ENCODE measurements around the gene CXXC5. TPM values are rescaled to one million over a fixed set of nuclear protein-coding genes. Genes with fewer than 3 reads are reported as not detected.
"Not testable (repeated sequence)": the region's sequence is repeated elsewhere in the genome, so short reads cannot be mapped to it uniquely, and the experiment has no call there.

CXXC5 gene
- total and polyA plus RNA-seq, 9 of the 15 experiments (the other 6 are each of a cell fraction or from before 2014, with no cell fraction given), result 1.9 to 123 (median 45.8) TPM

GRCh38 chr5:139726248-139726647, 78.1 kb downstream of the CXXC5 start:
- Histone ChIP-seq H4K20me1 (replicated peaks; ENCODE audit: control insufficient read depth, insufficient read depth, low read length) (no peaks in the 10 kb centered on the region), H3K4me2 (ENCODE audit: insufficient read depth, low read length) (no peak overlapping the region), H3K79me2 (ENCODE audit: control insufficient read depth, insufficient read depth, low read length) (no peaks in the 10 kb centered on the region), H3K9me1 (ENCODE audit: control insufficient read depth, insufficient read depth, low read length) (no peaks in the 10 kb centered on the region), H2AFZ (ENCODE audit: low read depth, low read length) (no peak overlapping the region), H3K4me1 (replicated peaks in 1 of 2; ENCODE audit: control insufficient read depth in 2 of 2, insufficient read depth in 2 of 2, low read length in 2 of 2) (peaks cover 3 to 8% of the 10 kb centered on the region in 2 experiments; a peak in 3 of 5 replicates), H3K27ac (ENCODE audit: extremely low read depth, low read depth, low read length) (no peak overlapping the region), H3K27me3 (ENCODE audit: control insufficient read depth in 2 of 2, insufficient read depth in 2 of 2, low read length in 2 of 2) (no peaks in the 10 kb centered on the region; a peak in 1 of 5 replicates), H3K9me3 (replicated peaks; ENCODE audit: control insufficient read depth, insufficient read depth, low read depth, low read length) (no peaks in the 10 kb centered on the region), H3K9ac (ENCODE audit: insufficient read depth in 1 of 2, low read depth in 2 of 2, low read length in 2 of 2) (no peak overlapping the region), H3K4me3 (no peak overlapping the region), H3K36me3 (ENCODE audit: control insufficient read depth, insufficient read depth, low read length) (no peaks in the 10 kb centered on the region)
- 24% methylated on average over 3 of the region's 3 CpGs for WGBS (ENCODE audit: insufficient coverage, low coverage, missing lambda C conversion rate)
- DNase-seq (ENCODE audit: extremely low read depth in 1 of 4, low spot score in 3 of 4) (peak in 1 of 4 experiments; percentile 35), FAIRE-seq (no peak), ATAC-seq (peak; percentile 46; the same call in 2 of the 3 replicates)
- no TSS peak for BruUV-seq (replicated peaks)
- ChIA-PET CTCF (ENCODE audit: low intra/inter-chr PET ratio) (no interaction called here), POLR2A (no interaction called here)
- in situ Hi-C loops (cut with MboI), result no loop called here
- TF ChIP-seq PCBP1 (IDR thresholded peaks at IDR 0.05; ENCODE audit: low read depth, low read length, poor library complexity, severe bottlenecking) (no peak), NFIC (IDR thresholded peaks at IDR 0.05) (peak; percentile 67)
- intact Hi-C loops (cut with micrococcal nuclease), result no loop called here

GRCh38 chr5:139727615-139728014, 79.5 kb downstream of the CXXC5 start:
- H3K27me3 ChIP-seq (ENCODE audit: control insufficient read depth in 2 of 2, insufficient read depth in 2 of 2, low read length in 2 of 2); H3K9ac ChIP-seq (ENCODE audit: insufficient read depth in 1 of 2, low read depth in 2 of 2, low read length in 2 of 2); intact Hi-C loops (cut with micrococcal nuclease); H3K27ac ChIP-seq (ENCODE audit: extremely low read depth, low read depth, low read length); H3K4me1 ChIP-seq (replicated peaks in 1 of 2; ENCODE audit: control insufficient read depth in 2 of 2, insufficient read depth in 2 of 2, low read length in 2 of 2); H3K4me2 ChIP-seq (ENCODE audit: insufficient read depth, low read length); H2AFZ ChIP-seq (ENCODE audit: low read depth, low read length); H3K4me3 ChIP-seq; BruUV-seq (replicated peaks); DNase-seq (ENCODE audit: extremely low read depth in 1 of 4, low spot score in 3 of 4); H3K36me3 ChIP-seq (ENCODE audit: control insufficient read depth, insufficient read depth, low read length); FAIRE-seq; H3K9me3 ChIP-seq (replicated peaks; ENCODE audit: control insufficient read depth, insufficient read depth, low read depth, low read length); H4K20me1 ChIP-seq (replicated peaks; ENCODE audit: control insufficient read depth, insufficient read depth, low read length); CTCF ChIA-PET (ENCODE audit: low intra/inter-chr PET ratio); POLR2A ChIA-PET; H3K79me2 ChIP-seq (ENCODE audit: control insufficient read depth, insufficient read depth, low read length); H3K9me1 ChIP-seq (ENCODE audit: control insufficient read depth, insufficient read depth, low read length); ATAC-seq; in situ Hi-C loops (cut with MboI): not testable (repeated sequence)
- WGBS (ENCODE audit: insufficient coverage, low coverage, missing lambda C conversion rate), result 77% methylated on average over 6 of the region's 9 CpGs
- peak; percentile 52 for TF ChIP-seq CEBPB (tag; IDR thresholded peaks at IDR 0.05)

Measured in K562 (cell line).